Bone marrow (tissue), 2 donors: ENCODE data around the gene SLC45A1.
"Not testable (repeated sequence)": the region's sequence is repeated elsewhere in the genome, so short reads cannot be mapped to it uniquely, and the experiment has no call there.

ENCODE experiments used
- DNase-seq, 2 donors: peaks; one replicate each; lab custom pipeline; 2025; lab: John Stamatoyannopoulos, UW

SLC45A1 gene

GRCh38 chr1:8317647-8318381 is at the start of gene SLC45A1:
Gene SLC45A1 (plus strand): TSS chr1:8318114. CDS start chr1:8324330, 6,216 bp downstream.
- peak in 1 of 2 donors; percentile 36 for DNase-seq

- no peak for DNase-seq
Observed at GRCh38 chr1:8273036-8273435, 44.9 kb upstream of the SLC45A1 start.

- no peak for DNase-seq
Observed at GRCh38 chr1:8274352-8274751, 43.6 kb upstream of the SLC45A1 start.

GRCh38 chr1:8276173-8276914 is 41.6 kb upstream of the SLC45A1 start:
- no peak for DNase-seq

GRCh38 chr1:8276932-8277331 is 41.0 kb upstream of the SLC45A1 start:
- DNase-seq, result no peak

- DNase-seq, result not testable (repeated sequence)
Observed at GRCh38 chr1:8278677-8279076, 39.2 kb upstream of the SLC45A1 start.

- no peak for DNase-seq
Observed at GRCh38 chr1:8281843-8282509, 35.9 kb upstream of the SLC45A1 start.

GRCh38 chr1:8283058-8283884 is 34.6 kb upstream of the SLC45A1 start:
- peak in 1 of 2 donors; percentile 23 for DNase-seq

GRCh38 chr1:8284127-8284526 is 33.8 kb upstream of the SLC45A1 start:
- DNase-seq, result no peak

GRCh38 chr1:8285103-8285502 is 32.8 kb upstream of the SLC45A1 start:
- no peak for DNase-seq

GRCh38 chr1:8285965-8286364 is 31.9 kb upstream of the SLC45A1 start:
- DNase-seq, result no peak

GRCh38 chr1:8293118-8293517 is 24.8 kb upstream of the SLC45A1 start:
- DNase-seq, result no peak

GRCh38 chr1:8293641-8294169 is 24.2 kb upstream of the SLC45A1 start:
- DNase-seq, result no peak

- no peak for DNase-seq
Observed at GRCh38 chr1:8294170-8294697, 23.7 kb upstream of the SLC45A1 start.

GRCh38 chr1:8297245-8297644 is 20.7 kb upstream of the SLC45A1 start:
- no peak for DNase-seq

- DNase-seq, result no peak
Observed at GRCh38 chr1:8299963-8300362, 18.0 kb upstream of the SLC45A1 start.

GRCh38 chr1:8302081-8302956 is 15.6 kb upstream of the SLC45A1 start:
- no peak for DNase-seq

- no peak for DNase-seq
Observed at GRCh38 chr1:8303141-8303540, 14.8 kb upstream of the SLC45A1 start.

- DNase-seq, result no peak
Observed at GRCh38 chr1:8303876-8304275, 14.0 kb upstream of the SLC45A1 start.

- DNase-seq, result no peak
Observed at GRCh38 chr1:8307628-8308027, 10.3 kb upstream of the SLC45A1 start.
